CD4-positive, alpha-beta memory T cell (primary cell): Measurements from ENCODE around the gene RECK. TPM values are rescaled to one million over a fixed set of nuclear protein-coding genes. Genes with fewer than 3 reads are reported as not detected.

Source experiments
- CTCF ChIA-PET: fragments of 350-600 bp; sonication (Branson Sonifier 250); formaldehyde crosslinking; loops from one replicate; lab custom pipeline; 2021; ENCODE audit warnings: inconsistent platforms; ENCODE audit not compliant: partially characterized antibody; lab: Charles Lee
- POLR2A ChIA-PET: fragments of 350-600 bp; sonication (Branson Sonifier 250); formaldehyde crosslinking; loops from one replicate; lab custom pipeline; 2021; ENCODE audit not compliant: partially characterized antibody; lab: Charles Lee
- DNase-seq, 5 donors: peaks; one replicate each; pipeline versions ENCODE4 v3.0.0 to v3.0.0-alpha.2; 2020 to 2022; ENCODE audit warnings: mixed read lengths in 1 of 5
- H3K27ac ChIP-seq: one replicate; pipeline ENCODE4 v1.7.0; 2013; ENCODE audit warnings: low read depth, low read length
- H3K27me3 ChIP-seq: 2 replicates; pipeline ENCODE4 v1.7.0; 2013; ENCODE audit warnings: mild to moderate bottlenecking, low read length, moderate library complexity; ENCODE audit not compliant: insufficient read depth
- H3K36me3 ChIP-seq: 2 replicates; pipeline ENCODE4 v1.7.0; 2013; ENCODE audit warnings: mild to moderate bottlenecking, low read length, moderate library complexity; ENCODE audit not compliant: insufficient read depth
- H3K4me1 ChIP-seq: 2 replicates; pipeline ENCODE4 v1.7.0; 2013; ENCODE audit warnings: mild to moderate bottlenecking, low read length, moderate library complexity; ENCODE audit not compliant: insufficient read depth
- H3K4me3 ChIP-seq, 2 donors: one replicate each; pipeline ENCODE4 v1.7.0; 2013; ENCODE audit warnings: low read length in 2 of 2, mild to moderate bottlenecking in 1 of 2
- H3K9me3 ChIP-seq, 2 donors: one replicate each; pipeline ENCODE4 v1.7.0; 2013; ENCODE audit warnings: low read length in 2 of 2, control low read depth in 1 of 2; ENCODE audit not compliant: control insufficient read depth in 1 of 2
- H3K27ac Mint-ChIP-seq, 7 donors: one replicate each; pipeline ENCODE4 v1.8.0; 2020 to 2021; ENCODE audit warnings: mixed read lengths in 7 of 7, mild to moderate bottlenecking in 6 of 7, inconsistent platforms in 3 of 7, moderate library complexity in 3 of 7
- H3K27me3 Mint-ChIP-seq, 2 donors: one replicate each; pipeline ENCODE4 v1.8.0; 2020 to 2021; ENCODE audit warnings: mixed read lengths in 2 of 2
- H3K36me3 Mint-ChIP-seq, 2 donors: one replicate each; pipeline ENCODE4 v1.8.0; 2020 to 2021; ENCODE audit warnings: mixed read lengths in 2 of 2, inconsistent platforms in 1 of 2, mild to moderate bottlenecking in 1 of 2
- H3K4me1 Mint-ChIP-seq, 4 donors: one replicate each; pipeline ENCODE4 v1.8.0; 2020 to 2021; ENCODE audit warnings: mixed read lengths in 4 of 4, mild to moderate bottlenecking in 1 of 4
- H3K4me3 Mint-ChIP-seq, 8 donors: one replicate each; pipeline ENCODE4 v1.8.0; 2020 to 2021; ENCODE audit warnings: mixed read lengths in 8 of 8, mild to moderate bottlenecking in 7 of 8, moderate library complexity in 6 of 8, inconsistent platforms in 3 of 8
- H3K9me3 Mint-ChIP-seq, 8 donors: one replicate each; pipeline ENCODE4 v1.8.0; 2020 to 2021; ENCODE audit warnings: mixed read lengths in 8 of 8, mild to moderate bottlenecking in 5 of 8, inconsistent platforms in 3 of 8, moderate library complexity in 1 of 8
- intact Hi-C: fragments of 100-400 bp; cut with micrococcal nuclease; formaldehyde crosslinking; loops from one replicate; pipeline ENCODE4 v1.15.1; 2023
- polyA plus RNA-seq, 2 donors: library from polyadenylated mRNA; unstranded; fragments of 300-500 nt; fragmentation: Illumina TruSeq; gene quantifications; one replicate each; pipeline ENCODE4 v1.2.3, GENCODE V29; 2021
- total RNA-seq, 2 experiments: library from RNA; stranded (reverse); gene quantifications; one replicate each; pipeline ENCODE4 v1.2.3, GENCODE V29; 2021

The RECK gene
- total and polyA plus RNA-seq, 4 experiments from 2014 or later = 12.1 to 26.9 (median 14.4) TPM

DNA sequence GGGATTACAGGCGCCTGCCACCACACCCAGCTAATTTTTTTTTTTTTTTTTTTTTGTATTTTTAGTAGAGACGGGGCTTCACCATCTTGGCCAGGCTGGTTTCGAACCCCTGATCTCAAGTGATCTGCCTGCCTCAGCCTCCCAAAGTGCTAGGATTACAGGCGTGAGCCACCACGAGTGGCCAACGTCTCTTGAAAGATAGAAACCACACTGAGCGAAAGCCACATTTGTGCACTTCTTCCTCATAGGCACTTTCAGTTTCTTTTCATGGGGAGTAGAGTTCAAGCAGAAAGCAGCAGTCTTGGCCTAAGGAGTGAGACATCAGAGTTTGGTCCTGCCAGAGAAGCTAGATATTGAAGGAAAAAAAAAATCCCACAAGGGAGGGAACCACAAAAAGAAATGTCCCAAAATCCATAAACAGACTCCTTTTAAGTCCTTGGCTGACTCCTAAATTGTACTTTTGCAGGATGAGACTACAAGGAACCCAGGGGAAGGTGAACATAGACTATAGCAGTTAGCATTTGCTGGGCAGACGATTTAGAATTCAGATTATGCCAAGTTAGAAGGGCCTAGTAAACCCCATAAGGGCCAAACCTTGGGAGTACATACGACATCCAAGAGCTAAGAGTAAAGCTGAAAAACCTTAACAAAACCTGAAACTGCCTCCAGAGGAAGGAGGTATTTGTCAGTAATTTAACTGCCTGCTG, 55.9 kb downstream of the RECK start:
- H3K36me3 ChIP-seq = no peaks in the 10 kb centered on the region
- peaks cover 7% of the 10 kb centered on the region for H3K4me1 ChIP-seq
- ChIA-PET POLR2A (interaction anchor here (0.6 to 1.3 kb wide), 5 partner anchors 10 to 445 kb away, joined by 3 to 5 read pairs (median 4); partner anchors contain the start of gene GLIPR2), CTCF (interaction anchor here (0.7 to 2.0 kb wide), 7 partner anchors 8 to 83 kb away, joined by 3 to 15 read pairs (median 4); no protein-coding TSS in a partner anchor)
- intact Hi-C loops = no loop called here
- H3K9me3 ChIP-seq = no peaks in the 10 kb centered on the region
- peak overlapping the region; percentile 63 to 84 (median 75) for H3K4me3 Mint-ChIP-seq
- DNase-seq = peak; percentile 42 to 58 (median 48)
- H3K4me1 Mint-ChIP-seq = peaks cover 11 to 19% (median 16%) of the 10 kb centered on the region in 4 donors
- no peaks in the 10 kb centered on the region for H3K27me3 Mint-ChIP-seq
- peak overlapping the region; percentile 79 to 97 (median 94) for H3K27ac Mint-ChIP-seq
- H3K4me3 ChIP-seq = no peak overlapping the region
- peaks cover 0 to 6% of the 10 kb centered on the region in 2 donors for H3K36me3 Mint-ChIP-seq
- H3K27ac ChIP-seq = peak overlapping the region; percentile 20
- H3K9me3 Mint-ChIP-seq = peaks cover 0 to 4% (median 0%) of the 10 kb centered on the region in 8 donors
- H3K27me3 ChIP-seq = no peaks in the 10 kb centered on the region

DNA sequence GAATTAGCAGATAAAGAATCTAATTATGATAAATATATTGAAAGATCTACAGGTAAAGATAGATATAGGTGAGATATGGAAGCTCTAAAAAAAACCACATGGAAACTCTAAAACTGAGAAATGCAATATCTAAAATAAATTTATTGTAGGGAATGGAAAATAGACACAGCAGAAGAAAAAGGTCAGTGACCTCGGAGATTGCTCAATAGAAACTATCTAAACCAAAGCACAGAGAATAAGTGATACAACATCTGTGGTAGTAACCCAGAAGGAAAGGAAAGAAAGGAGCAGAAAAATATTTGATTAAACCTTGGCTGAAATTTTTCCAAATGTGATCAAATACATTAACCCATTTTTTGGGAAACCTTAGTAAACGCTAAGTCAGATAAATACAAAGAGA, 56.7 kb downstream of the RECK start:
- peaks cover 7% of the 10 kb centered on the region for H3K4me1 ChIP-seq
- H3K27ac ChIP-seq = no peak overlapping the region
- CTCF ChIA-PET = interaction anchor here (1.2 to 2.0 kb wide), 4 partner anchors 8 to 73 kb away, joined by 3 to 15 read pairs (median 9); no protein-coding TSS in a partner anchor

DNA sequence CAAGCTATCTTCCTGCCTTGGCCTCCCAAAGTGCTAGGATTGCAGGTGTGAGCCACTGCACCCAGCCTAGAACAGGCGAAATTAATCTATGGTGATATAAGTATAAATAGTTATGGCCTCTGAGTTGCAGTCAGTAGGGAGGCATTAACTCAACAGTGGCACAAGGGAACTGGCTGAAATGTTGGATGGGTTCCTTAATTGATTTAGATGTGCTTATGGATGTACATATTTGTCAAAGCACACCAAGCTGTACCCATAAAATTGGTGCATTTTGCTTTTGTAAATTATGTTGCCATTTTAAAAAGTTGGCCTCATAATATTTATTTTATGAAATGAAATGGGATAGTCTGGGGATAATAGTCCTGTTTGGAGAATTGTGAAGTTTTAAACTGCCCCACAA, 63.0 kb downstream of the RECK start:
- Mint-ChIP-seq H3K36me3 (no peaks in the 10 kb centered on the region), H3K27ac (peak overlapping the region in 1 of 7 donors; percentile 8), H3K4me3 (no peak overlapping the region), H3K9me3 (no peaks in the 10 kb centered on the region), H3K4me1 (peaks cover 5 to 9% (median 7%) of the 10 kb centered on the region in 4 donors), H3K27me3 (no peaks in the 10 kb centered on the region)
- ChIA-PET CTCF (interaction anchor here (0.6 to 9.1 kb wide), 5 partner anchors 22 to 390 kb away, joined by 3 to 648 read pairs (median 35); partner anchors contain the start of genes CCIN and CLTA), POLR2A (interaction anchor here (1.2 to 4.7 kb wide), 2 partner anchors 45 to 67 kb away, joined by 3 to 44 read pairs; no protein-coding TSS in a partner anchor)
- Histone ChIP-seq H3K9me3 (no peaks in the 10 kb centered on the region), H3K4me3 (no peak overlapping the region), H3K27ac (no peak overlapping the region), H3K27me3 (no peaks in the 10 kb centered on the region), H3K4me1 (peaks cover 5% of the 10 kb centered on the region), H3K36me3 (no peaks in the 10 kb centered on the region)
- intact Hi-C loops = loop anchor here (5.0 kb wide), 1 partner anchor 158 kb away; the partner anchor contains the start of gene GNE
- DNase-seq = no peak

More for the DNA sequence above, 56.7 kb downstream of the RECK start:
- H3K27me3 Mint-ChIP-seq = no peaks in the 10 kb centered on the region
- Histone ChIP-seq H3K9me3 (no peaks in the 10 kb centered on the region), H3K27me3 (no peaks in the 10 kb centered on the region), H3K4me3 (no peak overlapping the region), H3K36me3 (no peaks in the 10 kb centered on the region)
- POLR2A ChIA-PET = interaction anchor here (1.0 to 1.3 kb wide), 2 partner anchors 9 to 58 kb away, joined by 3 to 4 read pairs; no protein-coding TSS in a partner anchor
- H3K4me3 Mint-ChIP-seq = peak overlapping the region in 1 of 8 donors; percentile 68
- no peak for DNase-seq
- H3K27ac Mint-ChIP-seq = peak overlapping the region in 6 of 7 donors; percentile 79 to 97 (median 94)
- peaks cover 0 to 4% (median 0%) of the 10 kb centered on the region in 8 donors for H3K9me3 Mint-ChIP-seq
- intact Hi-C loops = no loop called here
- H3K4me1 Mint-ChIP-seq = peaks cover 11 to 19% (median 16%) of the 10 kb centered on the region in 4 donors
- H3K36me3 Mint-ChIP-seq = peaks cover 0 to 4% of the 10 kb centered on the region in 2 donors

DNA sequence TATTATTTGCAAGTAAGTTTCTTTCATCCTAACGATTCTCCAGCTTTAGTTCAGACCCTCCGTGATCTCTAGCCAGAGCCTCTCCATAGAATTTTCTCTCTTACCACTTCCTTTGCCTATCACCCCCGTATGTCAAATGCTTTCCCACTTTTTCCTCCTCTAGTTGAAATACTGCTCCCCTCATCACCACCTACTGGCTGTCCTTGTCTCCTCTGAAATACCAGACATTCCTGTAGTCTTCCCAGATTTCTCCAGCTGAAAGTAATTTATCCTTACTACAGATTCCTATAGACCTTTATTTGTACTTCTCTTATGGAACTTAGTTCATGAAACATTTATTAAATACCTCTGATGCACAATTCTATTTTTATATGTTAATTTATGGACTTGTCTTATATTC, 63.8 kb downstream of the RECK start:
- Mint-ChIP-seq H3K4me3 (no peak overlapping the region), H3K36me3 (no peaks in the 10 kb centered on the region), H3K4me1 (peaks cover 5 to 9% (median 7%) of the 10 kb centered on the region in 4 donors), H3K27ac (peak overlapping the region in 1 of 7 donors; percentile 75), H3K27me3 (no peaks in the 10 kb centered on the region), H3K9me3 (no peaks in the 10 kb centered on the region)
- CTCF ChIA-PET = interaction anchor here (0.6 to 9.1 kb wide), 11 partner anchors 8 to 391 kb away, joined by 3 to 648 read pairs (median 22); partner anchors contain the start of genes CCIN and CLTA
- Histone ChIP-seq H3K4me3 (no peak overlapping the region), H3K27ac (no peak overlapping the region), H3K36me3 (no peaks in the 10 kb centered on the region), H3K27me3 (no peaks in the 10 kb centered on the region), H3K4me1 (peaks cover 5% of the 10 kb centered on the region), H3K9me3 (no peaks in the 10 kb centered on the region)
- intact Hi-C loops = loop anchor here (5.0 kb wide), 1 partner anchor 157 kb away; the partner anchor contains the start of gene GNE
- no peak for DNase-seq
- POLR2A ChIA-PET = interaction anchor here (4.7 kb wide), 1 partner anchor 66 kb away, joined by 44 read pairs; no protein-coding TSS in a partner anchor

DNA sequence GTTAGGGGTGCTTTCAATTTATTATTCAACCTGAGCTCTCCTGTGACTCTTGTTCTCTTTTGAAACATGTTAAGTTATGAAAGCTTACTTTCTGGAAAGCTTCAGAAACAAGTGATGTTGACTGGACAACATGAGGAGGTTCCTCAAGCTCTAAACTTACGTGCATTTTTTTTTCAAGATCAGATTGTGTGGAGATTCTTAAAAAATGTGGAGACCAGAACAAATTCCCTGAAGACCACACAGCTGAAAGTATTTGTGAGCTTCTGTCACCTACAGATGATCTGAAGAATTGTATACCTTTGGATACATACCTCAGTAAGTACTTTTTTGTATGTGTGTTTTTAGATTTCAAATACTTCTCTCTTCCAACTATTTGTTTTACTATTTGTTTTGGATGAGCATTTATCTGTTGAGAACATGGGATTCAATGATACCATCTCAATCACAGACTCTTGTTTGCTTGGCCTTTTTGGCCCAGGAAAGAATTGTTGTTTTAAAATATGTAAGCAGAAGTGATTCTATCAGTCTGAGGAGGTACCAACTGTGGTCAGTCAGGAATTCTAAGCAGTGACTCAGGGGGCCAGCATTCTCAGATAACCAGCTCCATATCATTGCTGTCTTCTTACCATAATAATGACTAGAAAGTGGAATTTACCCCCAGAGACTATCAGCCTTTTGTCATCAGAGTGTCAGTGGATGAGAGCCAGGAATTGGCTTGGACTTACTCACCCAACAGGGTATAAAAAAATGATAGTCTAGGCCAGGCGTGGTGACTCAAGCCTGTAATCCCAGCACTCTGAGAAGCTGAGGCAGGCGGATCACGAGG, 65.4 kb downstream of the RECK start:
- Mint-ChIP-seq H3K4me1 (peaks cover 5 to 9% (median 7%) of the 10 kb centered on the region in 4 donors), H3K27me3 (no peaks in the 10 kb centered on the region), H3K4me3 (no peak overlapping the region), H3K27ac (no peak overlapping the region), H3K9me3 (no peaks in the 10 kb centered on the region), H3K36me3 (no peaks in the 10 kb centered on the region)
- no peak overlapping the region for H3K4me3 ChIP-seq
- H3K9me3 ChIP-seq = no peaks in the 10 kb centered on the region
- ChIA-PET CTCF (interaction anchor here (0.6 to 9.1 kb wide), 30 partner anchors 8 to 452 kb away, joined by 3 to 648 read pairs (median 6); partner anchors contain the start of genes CCIN, CLTA and GLIPR2), POLR2A (interaction anchor here (0.9 to 4.7 kb wide), 5 partner anchors 9 to 88 kb away, joined by 4 to 44 read pairs (median 8); partner anchors contain the start of genes CLTA and GLIPR2)
- H3K27me3 ChIP-seq = no peaks in the 10 kb centered on the region
- peaks cover 5% of the 10 kb centered on the region for H3K4me1 ChIP-seq
- no peak for DNase-seq
- no peak overlapping the region for H3K27ac ChIP-seq
- intact Hi-C loops = loop anchor here (5.0 kb wide), 1 partner anchor 155 kb away; the partner anchor contains the start of gene GNE
- H3K36me3 ChIP-seq = no peaks in the 10 kb centered on the region

DNA sequence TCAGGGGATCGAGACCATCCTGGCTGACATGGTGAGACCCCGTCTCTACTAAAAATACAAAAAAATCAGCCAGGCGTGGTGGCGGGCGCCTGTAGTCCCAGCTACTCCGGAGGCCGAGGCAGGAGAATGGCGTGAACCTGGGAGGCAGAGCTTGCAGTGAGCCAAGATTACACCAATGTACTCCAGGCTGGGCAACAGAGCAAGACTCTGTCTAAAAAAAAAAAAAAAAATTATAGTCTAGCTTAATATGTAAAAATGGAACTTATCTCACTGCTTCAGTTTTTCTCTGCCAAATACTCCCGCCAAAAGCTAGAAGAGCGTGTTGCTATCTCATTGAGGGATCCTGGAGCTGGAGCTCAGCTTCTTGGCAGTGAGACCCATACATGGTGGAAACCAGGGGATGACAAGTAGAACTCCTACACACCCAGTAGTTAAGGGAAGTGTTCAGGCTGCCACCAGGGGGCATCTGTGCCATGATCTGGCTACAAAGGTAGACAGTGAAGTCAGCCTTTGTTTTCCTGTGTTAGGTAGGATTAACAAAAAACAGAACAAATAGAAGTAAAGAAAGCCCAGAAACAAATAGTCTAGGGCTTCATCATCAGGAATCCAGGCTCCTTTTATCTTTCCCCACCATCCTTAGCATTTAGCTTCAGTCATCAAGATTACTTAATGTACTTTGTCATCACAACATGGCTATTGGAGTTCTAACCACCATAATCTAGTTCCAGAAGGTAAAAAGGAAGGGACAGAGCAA, 66.2 kb downstream of the RECK start:
- intact Hi-C loops = loop anchor here (1.0 to 5.0 kb wide), 6 partner anchors 33 to 225 kb away; partner anchors contain the start of genes CLTA, GLIPR2 and GNE
- Histone ChIP-seq H3K27me3 (no peaks in the 10 kb centered on the region), H3K9me3 (no peaks in the 10 kb centered on the region), H3K27ac (no peak overlapping the region), H3K36me3 (no peaks in the 10 kb centered on the region), H3K4me3 (no peak overlapping the region), H3K4me1 (peaks cover 5% of the 10 kb centered on the region)
- Mint-ChIP-seq H3K4me1 (peaks cover 5 to 9% (median 7%) of the 10 kb centered on the region in 4 donors), H3K36me3 (peaks cover 0 to 3% of the 10 kb centered on the region in 2 donors), H3K4me3 (no peak overlapping the region), H3K27ac (peak overlapping the region in 4 of 7 donors; percentile 34 to 69 (median 50)), H3K27me3 (no peaks in the 10 kb centered on the region), H3K9me3 (no peaks in the 10 kb centered on the region)
- CTCF ChIA-PET = interaction anchor here (0.8 to 9.1 kb wide), 28 partner anchors 9 to 226 kb away, joined by 3 to 648 read pairs (median 7); partner anchors contain the start of genes CCIN, CLTA, GLIPR2 and RECK
- peak; percentile 79 to 88 (median 82) for DNase-seq
- POLR2A ChIA-PET = interaction anchor here (0.9 to 4.7 kb wide), 6 partner anchors 10 to 87 kb away, joined by 4 to 44 read pairs (median 7); partner anchors contain the start of genes CLTA and GLIPR2
